ENCODE measurements around the gene ABCC4. TPM values are rescaled to one million over a fixed set of nuclear protein-coding genes. Genes with fewer than 3 reads are reported as not detected.
"Not testable (repeated sequence)": the region's sequence is repeated elsewhere in the genome, so short reads cannot be mapped to it uniquely, and the experiment has no call there.

The ABCC4 gene
- total RNA-seq, 6 experiments from 2014 or later = 24.7 to 28.4 (median 26.0) TPM

GRCh38 chr13:95199896-95200295 lies 101.4 kb downstream of the ABCC4 start:
- peaks cover 3% of the 10 kb centered on the region; the same call in 1 of the 2 replicates for H3K9me3 Mint-ChIP-seq
- peaks cover 31% of the 10 kb centered on the region for H3K36me3 Mint-ChIP-seq (ENCODE audit: low read depth)
- no peak for DNase-seq
- TF ChIP-seq CTCF (IDR thresholded peaks at IDR 0.05) = no peak
- H3K4me1 Mint-ChIP-seq (ENCODE audit: low read depth) = no peaks in the 10 kb centered on the region
- no peaks in the 10 kb centered on the region; the same call in 1 of the 2 replicates for H3K27me3 Mint-ChIP-seq (ENCODE audit: insufficient read depth)
- H3K27ac Mint-ChIP-seq = no peak overlapping the region
- H3K4me3 Mint-ChIP-seq = no peak overlapping the region

GRCh38 chr13:95198606-95199005 lies 102.6 kb downstream of the ABCC4 start:
- not testable (repeated sequence) for H3K9me3 Mint-ChIP-seq; H3K27me3 Mint-ChIP-seq (ENCODE audit: insufficient read depth); H3K27ac Mint-ChIP-seq; H3K4me3 Mint-ChIP-seq; H3K4me1 Mint-ChIP-seq (ENCODE audit: low read depth); DNase-seq
- H3K36me3 Mint-ChIP-seq (ENCODE audit: low read depth) = peaks cover 31% of the 10 kb centered on the region

GRCh38 chr13:95197548-95197947 lies 103.7 kb downstream of the ABCC4 start:
- peaks cover 31% of the 10 kb centered on the region for H3K36me3 Mint-ChIP-seq (ENCODE audit: low read depth)
- no peak overlapping the region for H3K4me3 Mint-ChIP-seq
- DNase-seq = no peak
- TF ChIP-seq CTCF (IDR thresholded peaks at IDR 0.05) = no peak
- H3K9me3 Mint-ChIP-seq = peaks cover 3% of the 10 kb centered on the region; the same call in 1 of the 2 replicates
- no peaks in the 10 kb centered on the region for H3K4me1 Mint-ChIP-seq (ENCODE audit: low read depth)
- no peak overlapping the region for H3K27ac Mint-ChIP-seq
- H3K27me3 Mint-ChIP-seq (ENCODE audit: insufficient read depth) = no peaks in the 10 kb centered on the region; the same call in 1 of the 2 replicates

- H3K9me3 Mint-ChIP-seq = peaks cover 3% of the 10 kb centered on the region; the same call in 1 of the 2 replicates
- H3K27ac Mint-ChIP-seq = no peak overlapping the region
- DNase-seq = no peak
- TF ChIP-seq CTCF (IDR thresholded peaks at IDR 0.05) = no peak
- H3K4me3 Mint-ChIP-seq = no peak overlapping the region
- H3K36me3 Mint-ChIP-seq (ENCODE audit: low read depth) = peaks cover 23% of the 10 kb centered on the region
- no peaks in the 10 kb centered on the region; the same call in 1 of the 2 replicates for H3K27me3 Mint-ChIP-seq (ENCODE audit: insufficient read depth)
- H3K4me1 Mint-ChIP-seq (ENCODE audit: low read depth) = peaks cover 7% of the 10 kb centered on the region; the same call in 1 of the 2 replicates
These were observed 106.1 kb downstream of the ABCC4 start for GRCh38 chr13:95195146-95195545.

GRCh38 chr13:95193509-95194230 lies 107.6 kb downstream of the ABCC4 start:
- Mint-ChIP-seq H3K27ac (no peak overlapping the region), H3K4me1 (ENCODE audit: low read depth) (peaks cover 7% of the 10 kb centered on the region; the same call in 1 of the 2 replicates), H3K36me3 (ENCODE audit: low read depth) (peaks cover 8% of the 10 kb centered on the region; the same call in 1 of the 2 replicates), H3K27me3 (ENCODE audit: insufficient read depth) (no peaks in the 10 kb centered on the region; the same call in 1 of the 2 replicates), H3K4me3 (no peak overlapping the region), H3K9me3 (no peaks in the 10 kb centered on the region)
- TF ChIP-seq CTCF (IDR thresholded peaks at IDR 0.05) = no peak
- no peak for DNase-seq

GRCh38 chr13:95192998-95193397 lies 108.3 kb downstream of the ABCC4 start:
- H3K36me3 Mint-ChIP-seq (ENCODE audit: low read depth) = peaks cover 2% of the 10 kb centered on the region; the same call in 1 of the 2 replicates
- H3K9me3 Mint-ChIP-seq = no peaks in the 10 kb centered on the region
- no peak for DNase-seq

GRCh38 chr13:95192564-95192945 lies 108.7 kb downstream of the ABCC4 start:
- H3K27ac Mint-ChIP-seq; H3K4me3 Mint-ChIP-seq; H3K4me1 Mint-ChIP-seq (ENCODE audit: low read depth); DNase-seq; H3K27me3 Mint-ChIP-seq (ENCODE audit: insufficient read depth); H3K9me3 Mint-ChIP-seq; H3K36me3 Mint-ChIP-seq (ENCODE audit: low read depth): not testable (repeated sequence)

More at GRCh38 chr13:95192998-95193397, 108.3 kb downstream of the ABCC4 start:
- no peak overlapping the region for H3K4me3 Mint-ChIP-seq
- no peak overlapping the region; the same call in 1 of the 2 replicates for H3K27ac Mint-ChIP-seq
- no peaks in the 10 kb centered on the region; the same call in 1 of the 2 replicates for H3K27me3 Mint-ChIP-seq (ENCODE audit: insufficient read depth)
- peaks cover 7% of the 10 kb centered on the region; the same call in 1 of the 2 replicates for H3K4me1 Mint-ChIP-seq (ENCODE audit: low read depth)
- TF ChIP-seq CTCF (IDR thresholded peaks at IDR 0.05) = no peak

All from HFFc6 (cell line).